ENCODE measurements around the gene SMIM31. TPM values are rescaled to one million over a fixed set of nuclear protein-coding genes. Genes with fewer than 3 reads are reported as not detected.

Gene SMIM31
- total and polyA plus RNA-seq, 9 donors, result 0.12 TPM; not detected in 8

- 39 to 69% (median 50%) methylated on average over 12 of the region's 12 CpGs for WGBS, 3 donors
- Histone ChIP-seq H3K36me3 (no peaks in the 10 kb centered on the region), H3K9me3 (no peaks in the 10 kb centered on the region), H3K27ac (no peak overlapping the region), H3K4me1 (ENCODE audit: insufficient read depth) (no peaks in the 10 kb centered on the region), H3K4me3 (no peak overlapping the region), H3K27me3 (no peaks in the 10 kb centered on the region)
- no peak for TF ChIP-seq EP300 (IDR thresholded peaks at IDR 0.05)
- TF ChIP-seq, protein P1, sequence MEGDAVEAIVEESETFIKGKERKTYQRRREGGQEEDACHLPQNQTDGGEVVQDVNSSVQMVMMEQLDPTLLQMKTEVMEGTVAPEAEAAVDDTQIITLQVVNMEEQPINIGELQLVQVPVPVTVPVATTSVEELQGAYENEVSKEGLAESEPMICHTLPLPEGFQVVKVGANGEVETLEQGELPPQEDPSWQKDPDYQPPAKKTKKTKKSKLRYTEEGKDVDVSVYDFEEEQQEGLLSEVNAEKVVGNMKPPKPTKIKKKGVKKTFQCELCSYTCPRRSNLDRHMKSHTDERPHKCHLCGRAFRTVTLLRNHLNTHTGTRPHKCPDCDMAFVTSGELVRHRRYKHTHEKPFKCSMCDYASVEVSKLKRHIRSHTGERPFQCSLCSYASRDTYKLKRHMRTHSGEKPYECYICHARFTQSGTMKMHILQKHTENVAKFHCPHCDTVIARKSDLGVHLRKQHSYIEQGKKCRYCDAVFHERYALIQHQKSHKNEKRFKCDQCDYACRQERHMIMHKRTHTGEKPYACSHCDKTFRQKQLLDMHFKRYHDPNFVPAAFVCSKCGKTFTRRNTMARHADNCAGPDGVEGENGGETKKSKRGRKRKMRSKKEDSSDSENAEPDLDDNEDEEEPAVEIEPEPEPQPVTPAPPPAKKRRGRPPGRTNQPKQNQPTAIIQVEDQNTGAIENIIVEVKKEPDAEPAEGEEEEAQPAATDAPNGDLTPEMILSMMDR (IDR thresholded peaks at IDR 0.05), result no peak
- no peak for TF ChIP-seq POLR2A (IDR thresholded peaks at IDR 0.05)
- peak in 4 of 5 donors; percentile 17 to 42 (median 20) for DNase-seq
- intact Hi-C loops (cut with DNase I), result no loop called here
Observed at GRCh38 chr4:164807611-164808010, 53.7 kb downstream of the SMIM31 start.

- WGBS, 3 donors, result 3 to 22% (median 9%) methylated on average over 2 of the region's 2 CpGs
- no peak for TF ChIP-seq EP300 (IDR thresholded peaks at IDR 0.05)
- TF ChIP-seq POLR2A (IDR thresholded peaks at IDR 0.05), result no peak
- TF ChIP-seq, protein P1 (IDR thresholded peaks at IDR 0.05), result no peak
- intact Hi-C loops (cut with DNase I), result no loop called here
- Histone ChIP-seq H3K36me3 (no peaks in the 10 kb centered on the region), H3K4me3 (no peak overlapping the region), H3K27me3 (no peaks in the 10 kb centered on the region), H3K4me1 (ENCODE audit: insufficient read depth) (peaks cover 2% of the 10 kb centered on the region), H3K27ac (peak overlapping the region in 1 of 2 donors; percentile 19), H3K9me3 (no peaks in the 10 kb centered on the region)
- DNase-seq, result no peak
Observed at GRCh38 chr4:164813554-164813953, 59.6 kb downstream of the SMIM31 start.

DNA sequence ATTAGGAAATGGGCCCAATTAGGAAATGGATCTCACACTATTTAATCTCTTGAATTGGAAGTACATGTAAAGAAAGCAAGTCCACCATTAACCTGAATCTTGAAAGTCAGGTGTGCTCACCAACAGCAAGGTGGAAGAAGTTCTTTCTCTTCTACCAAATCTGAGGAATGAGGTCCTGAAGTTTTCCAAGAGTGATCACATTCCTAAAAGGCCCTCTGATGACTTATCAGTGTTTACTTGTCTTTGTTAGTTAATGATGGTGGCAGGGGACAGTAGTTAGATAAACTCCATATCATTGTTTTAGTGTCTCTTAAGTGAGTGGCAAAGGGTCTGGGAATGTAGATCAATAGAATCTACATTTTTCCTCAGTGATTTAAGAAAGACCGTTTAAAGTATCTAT lies 61.8 kb downstream of the SMIM31 start:
- H3K27me3 ChIP-seq, result no peaks in the 10 kb centered on the region
- H3K36me3 ChIP-seq, result no peaks in the 10 kb centered on the region
- intact Hi-C loops (cut with DNase I), result no loop called here
- no peaks in the 10 kb centered on the region for H3K9me3 ChIP-seq
- DNase-seq, result no peak
- TF ChIP-seq, protein P1 (IDR thresholded peaks at IDR 0.05), result no peak
- TF ChIP-seq POLR2A (IDR thresholded peaks at IDR 0.05) (no peak), EP300 (IDR thresholded peaks at IDR 0.05) (no peak)
- peaks cover 2% of the 10 kb centered on the region for H3K4me1 ChIP-seq (ENCODE audit: insufficient read depth)
- H3K27ac ChIP-seq, result no peak overlapping the region
- no peak overlapping the region for H3K4me3 ChIP-seq
- 46 to 89% (median 89%) methylated on average over 1 of the region's 1 CpG for WGBS, 3 donors

- 96 to 99% (median 96%) methylated on average over 1 of the region's 1 CpG for WGBS, 3 donors
- no peaks in the 10 kb centered on the region for H3K4me1 ChIP-seq (ENCODE audit: insufficient read depth)
- H3K9me3 ChIP-seq, result no peaks in the 10 kb centered on the region
- intact Hi-C loops (cut with DNase I), result no loop called here
- no peak overlapping the region for H3K4me3 ChIP-seq
- no peak overlapping the region for H3K27ac ChIP-seq
- no peak for TF ChIP-seq POLR2A (IDR thresholded peaks at IDR 0.05)
- TF ChIP-seq, protein P1 (IDR thresholded peaks at IDR 0.05), result no peak
- TF ChIP-seq EP300 (IDR thresholded peaks at IDR 0.05), result no peak
- H3K27me3 ChIP-seq, result no peaks in the 10 kb centered on the region
- H3K36me3 ChIP-seq, result no peaks in the 10 kb centered on the region
- no peak for DNase-seq
Observed at GRCh38 chr4:164819366-164819765, 65.4 kb downstream of the SMIM31 start.
